Fibroblast of the aortic adventitia (primary cell): ENCODE measurements around the gene PKMYT1. TPM values are rescaled to one million over a fixed set of nuclear protein-coding genes. Genes with fewer than 3 reads are reported as not detected.
A peak's percentile ranks its signal among the peaks of the same experiment; 100 is the strongest.

Source experiments
- DNase-seq: peaks from one replicate; pipeline ENCODE4 v3.0.0-alpha.2; 2010; ENCODE audit warnings: low read depth
- H3K4me3 ChIP-seq: 2 replicates; pipeline ENCODE4 v1.5.1; 2011; ENCODE audit warnings: low read depth, mild to moderate bottlenecking, control low read depth, low read length, moderate library complexity
- CTCF ChIP-seq: IDR thresholded peaks from 2 replicates; pipeline ENCODE4 v1.5.1; 2011; ENCODE audit warnings: mild to moderate bottlenecking, low read length, control low read depth, inconsistent platforms; ENCODE audit not compliant: insufficient read depth
- total RNA-seq: library from RNA; depleted of rRNA; stranded (reverse); fragments of >200 nt; gene quantifications from 2 replicates; pipeline ENCODE4 v1.2.3, GENCODE V29; 2012; ENCODE audit warnings: low replicate concordance

The PKMYT1 gene
- total RNA-seq, 1 donor, result 24.5 TPM

DNA sequence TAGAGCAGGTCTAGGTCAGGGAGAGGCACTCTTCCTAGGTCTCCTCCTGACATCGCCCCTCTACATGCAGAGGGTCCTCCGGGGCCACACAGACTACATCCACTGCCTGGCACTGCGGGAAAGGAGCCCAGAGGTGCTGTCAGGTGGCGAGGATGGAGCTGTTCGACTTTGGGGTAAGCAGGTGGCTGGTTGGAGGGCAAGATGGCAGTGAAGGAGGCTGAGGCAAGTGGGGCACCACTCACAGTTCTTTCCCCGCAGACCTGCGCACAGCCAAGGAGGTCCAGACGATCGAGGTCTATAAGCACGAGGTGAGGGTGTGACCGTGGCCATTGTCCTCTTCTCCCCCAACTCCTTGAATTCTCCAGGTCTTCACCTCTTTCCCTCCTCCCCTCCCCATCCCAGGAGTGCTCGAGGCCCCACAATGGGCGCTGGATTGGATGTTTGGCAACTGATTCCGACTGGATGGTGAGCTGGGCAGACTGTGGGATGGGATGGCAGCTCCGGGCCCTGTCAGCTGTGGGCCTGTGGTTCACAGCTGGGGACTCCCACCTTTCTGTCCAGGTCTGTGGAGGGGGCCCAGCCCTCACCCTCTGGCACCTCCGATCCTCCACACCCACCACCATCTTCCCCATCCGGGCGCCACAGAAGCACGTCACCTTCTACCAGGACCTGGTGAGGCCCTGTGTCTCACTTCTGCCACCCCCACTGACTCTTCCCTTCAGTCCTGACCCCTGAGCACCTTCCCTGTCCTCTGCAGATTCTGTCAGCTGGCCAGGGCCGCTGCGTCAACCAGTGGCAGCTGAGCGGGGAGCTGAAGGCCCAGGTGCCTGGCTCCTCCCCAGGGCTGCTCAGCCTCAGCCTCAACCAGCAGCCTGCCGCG lies 46.6 kb upstream of the PKMYT1 start:
- DNase-seq, result no peak
- no peak overlapping the region for H3K4me3 ChIP-seq
- no peak for TF ChIP-seq CTCF

DNA sequence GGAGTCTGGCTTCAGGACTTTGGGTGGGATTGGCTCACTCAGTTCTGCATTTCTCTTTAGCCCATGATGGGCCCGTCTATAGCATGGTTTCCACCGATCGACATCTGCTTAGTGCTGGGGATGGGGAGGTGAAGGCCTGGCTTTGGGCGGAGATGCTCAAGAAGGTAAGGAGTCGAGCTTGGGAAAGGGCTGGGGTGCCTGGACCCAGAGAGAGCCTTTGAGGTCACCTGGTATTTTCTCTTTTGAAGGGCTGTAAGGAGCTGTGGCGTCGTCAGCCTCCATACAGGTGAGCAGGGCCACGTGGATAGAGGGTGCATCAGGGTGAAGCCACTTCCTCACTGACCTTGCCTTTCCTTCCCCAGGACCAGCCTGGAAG lies 45.7 kb upstream of the PKMYT1 start:
- no peak overlapping the region for H3K4me3 ChIP-seq
- no peak for DNase-seq
- no peak for TF ChIP-seq CTCF

DNA sequence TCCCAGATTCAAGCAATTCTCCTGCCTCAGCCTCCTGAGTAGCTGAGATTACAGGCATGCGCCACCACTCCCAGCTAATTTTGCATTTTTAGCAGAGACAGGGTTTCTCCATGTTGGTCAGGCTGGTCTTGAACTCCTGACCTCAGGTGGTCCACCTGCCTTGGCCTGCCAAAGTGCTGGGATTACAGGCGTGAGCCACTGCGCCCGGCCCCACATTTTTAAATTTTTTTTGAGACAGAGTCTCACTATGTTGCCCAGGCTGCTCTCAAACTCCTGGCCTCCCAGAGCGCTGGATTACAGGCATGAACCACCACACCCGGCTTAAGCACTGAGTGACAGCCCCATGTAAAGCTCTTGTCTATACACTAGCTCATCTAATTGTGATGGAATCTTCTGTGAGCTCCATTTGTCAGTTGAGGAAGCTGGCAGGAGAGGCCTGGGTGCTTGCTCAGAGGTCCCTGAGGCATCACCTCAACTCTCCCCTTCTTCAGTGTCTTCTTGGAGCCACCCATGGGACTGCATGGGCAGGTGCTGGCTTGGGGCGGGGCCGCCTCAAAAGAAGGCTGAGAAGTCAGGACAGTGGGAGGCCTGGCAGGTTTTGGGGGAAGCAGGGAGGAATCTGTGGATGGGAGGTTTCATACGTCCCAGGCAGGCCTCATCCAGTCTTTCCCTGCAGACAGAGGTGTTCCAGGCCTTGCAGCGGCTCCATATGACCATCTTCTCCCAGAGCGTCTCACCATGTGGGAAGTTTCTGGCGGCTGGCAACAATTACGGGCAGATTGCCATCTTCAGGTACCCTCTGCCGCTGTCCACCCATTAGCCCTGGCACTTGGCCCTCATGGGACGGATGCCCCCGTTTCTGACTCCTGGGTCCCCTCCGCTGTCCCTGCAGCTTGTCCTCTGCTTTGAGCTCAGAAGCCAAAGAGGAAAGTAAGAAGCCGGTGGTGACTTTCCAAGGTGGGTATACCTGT lies 45.1 kb upstream of the PKMYT1 start:
- DNase-seq, result no peak
- TF ChIP-seq CTCF, result no peak
- no peak overlapping the region for H3K4me3 ChIP-seq

DNA sequence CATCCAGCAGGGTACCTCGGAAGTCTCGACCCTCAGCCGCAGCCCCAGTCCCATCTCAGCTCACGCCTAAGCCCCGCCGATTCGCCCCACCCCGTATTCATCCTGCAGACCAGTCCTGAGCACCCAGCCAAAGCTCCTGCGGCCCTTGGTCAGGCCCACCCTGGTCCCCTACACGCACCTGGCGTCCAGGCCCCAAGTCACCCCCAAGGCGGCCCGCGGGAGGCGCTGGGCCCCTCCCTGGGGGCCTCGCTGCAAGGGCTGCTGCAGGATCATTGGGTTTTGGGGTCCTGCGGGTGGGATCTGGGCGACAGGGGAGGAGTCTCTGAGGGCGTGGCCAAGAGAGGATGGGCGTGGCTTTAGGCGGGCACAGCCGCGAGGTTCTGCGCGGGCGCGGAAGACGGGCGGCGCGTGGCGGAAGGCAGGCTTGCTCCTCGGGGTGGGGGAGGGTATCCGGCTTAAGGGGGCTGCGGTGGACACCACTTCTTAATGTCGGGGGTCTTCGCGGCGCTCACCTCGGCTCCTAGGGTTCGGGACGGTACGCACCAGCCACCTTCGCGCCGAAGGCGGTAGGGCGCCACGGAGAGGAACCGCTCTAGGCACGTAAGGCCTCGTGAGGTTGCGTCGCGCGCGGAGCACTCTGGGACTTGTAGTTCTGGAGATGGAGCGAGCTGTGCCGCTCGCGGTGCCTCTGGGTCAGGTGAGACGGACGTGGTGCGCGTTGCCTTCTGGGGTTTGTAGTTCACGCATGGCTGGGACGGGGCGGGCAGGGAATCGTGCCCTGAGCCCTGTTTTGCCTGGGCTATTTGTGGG lies 43.6 kb upstream of the PKMYT1 start, which contains the start of the genes HCFC1R1 and THOC6:
HCFC1R1 (minus strand) TSS at position 274 of the 810 bp plus-strand sequence; CDS start at position 273, 1 bp downstream.
THOC6 (plus strand) TSS at position 367 of the 810 bp plus-strand sequence; CDS start at position 659, 292 bp downstream.
- TF ChIP-seq CTCF, result no peak
- DNase-seq, result peak; percentile 97
- peak within 1 kb of the TSS; percentile 82 for H3K4me3 ChIP-seq

DNA sequence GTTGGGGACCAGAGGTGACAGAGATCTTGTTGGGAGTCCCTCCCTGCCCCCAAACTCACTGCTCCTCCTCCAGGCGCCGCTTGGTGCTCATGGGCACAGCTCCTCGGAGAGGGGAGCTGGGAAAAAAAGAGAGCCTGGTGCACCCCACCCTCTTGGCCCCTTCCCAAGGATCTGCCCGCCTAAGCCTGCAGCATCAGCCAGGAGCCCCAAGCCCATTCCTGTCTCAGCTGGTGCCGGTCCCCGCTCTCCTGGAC lies 43.1 kb upstream of the PKMYT1 start:
- DNase-seq, result peak; percentile 76
- no peak for TF ChIP-seq CTCF
- H3K4me3 ChIP-seq, result peak overlapping the region; percentile 82
